Measurements from ENCODE around the gene MRPS6.

The MRPS6 gene

GRCh38 chr21:34055615-34056014 lies 17.8 kb upstream of the MRPS6 start:
- TF ChIP-seq CTCF (IDR thresholded peaks at IDR 0.05; ENCODE audit: low read depth, low read length, poor library complexity, severe bottlenecking) (no peak), EZH2phosphoT487 (IDR thresholded peaks at IDR 0.05; ENCODE audit: borderline replicate concordance, low read length) (no peak)
- no peaks in the 10 kb centered on the region for H3F3A ChIP-seq (ENCODE audit: control insufficient read depth, insufficient read depth)
- no peaks in the 10 kb centered on the region for H3K27me3 ChIP-seq (ENCODE audit: control insufficient read depth, low read length)
- H3K4me2 ChIP-seq (ENCODE audit: low read length) = no peak overlapping the region
- H3K27ac ChIP-seq (ENCODE audit: low read depth, low read length) = no peak overlapping the region
- H3K9me3 ChIP-seq (ENCODE audit: control insufficient read depth, insufficient read depth, low read length) = no peaks in the 10 kb centered on the region
- no peaks in the 10 kb centered on the region for H3K36me3 ChIP-seq (ENCODE audit: control insufficient read depth, low read length)
- no peaks in the 10 kb centered on the region for H3K4me1 ChIP-seq (ENCODE audit: control insufficient read depth, low read length)
- no peaks in the 10 kb centered on the region for H4K20me1 ChIP-seq (ENCODE audit: control insufficient read depth, insufficient read depth, low read depth, low read length)
- no peaks in the 10 kb centered on the region for H3K79me2 ChIP-seq (ENCODE audit: control insufficient read depth, low read length)
- H3K9me2 ChIP-seq (replicated peaks; ENCODE audit: control insufficient read depth, low read length) = no peaks in the 10 kb centered on the region
- no peak overlapping the region for H3K4me3 ChIP-seq (ENCODE audit: low read length)

GRCh38 chr21:34061983-34062382 lies 11.4 kb upstream of the MRPS6 start:
- no peaks in the 10 kb centered on the region for H3K9me2 ChIP-seq (replicated peaks; ENCODE audit: control insufficient read depth, low read length)
- TF ChIP-seq EZH2phosphoT487 (IDR thresholded peaks at IDR 0.05; ENCODE audit: borderline replicate concordance, low read length) = no peak
- no peak for TF ChIP-seq CTCF (IDR thresholded peaks at IDR 0.05; ENCODE audit: low read depth, low read length, poor library complexity, severe bottlenecking)
- H3K4me2 ChIP-seq (ENCODE audit: low read length) = peak overlapping the region; percentile 26; the same call in 1 of the 2 replicates
- no peaks in the 10 kb centered on the region for H3K27me3 ChIP-seq (ENCODE audit: control insufficient read depth, low read length)
- no peaks in the 10 kb centered on the region for H3K36me3 ChIP-seq (ENCODE audit: control insufficient read depth, low read length)
- H3K27ac ChIP-seq (ENCODE audit: low read depth, low read length) = no peak overlapping the region
- H4K20me1 ChIP-seq (ENCODE audit: control insufficient read depth, insufficient read depth, low read depth, low read length) = no peaks in the 10 kb centered on the region
- no peak overlapping the region for H3K4me3 ChIP-seq (ENCODE audit: low read length)
- no peaks in the 10 kb centered on the region for H3F3A ChIP-seq (ENCODE audit: control insufficient read depth, insufficient read depth)
- H3K9me3 ChIP-seq (ENCODE audit: control insufficient read depth, insufficient read depth, low read length) = no peaks in the 10 kb centered on the region
- no peaks in the 10 kb centered on the region for H3K79me2 ChIP-seq (ENCODE audit: control insufficient read depth, low read length)
- H3K4me1 ChIP-seq (ENCODE audit: control insufficient read depth, low read length) = 0 out of 2 replicates have a peak, but pooled peaks cover 3% of the 10 kb centered on the region

- no peak overlapping the region for H3K4me3 ChIP-seq (ENCODE audit: low read length)
- no peak overlapping the region for H3K4me2 ChIP-seq (ENCODE audit: low read length)
- H3K79me2 ChIP-seq (ENCODE audit: control insufficient read depth, low read length) = no peaks in the 10 kb centered on the region
- H3F3A ChIP-seq (ENCODE audit: control insufficient read depth, insufficient read depth) = no peaks in the 10 kb centered on the region
- no peaks in the 10 kb centered on the region for H3K36me3 ChIP-seq (ENCODE audit: control insufficient read depth, low read length)
- no peak overlapping the region for H3K27ac ChIP-seq (ENCODE audit: low read depth, low read length)
- no peaks in the 10 kb centered on the region for H3K9me3 ChIP-seq (ENCODE audit: control insufficient read depth, insufficient read depth, low read length)
- no peaks in the 10 kb centered on the region for H4K20me1 ChIP-seq (ENCODE audit: control insufficient read depth, insufficient read depth, low read depth, low read length)
- TF ChIP-seq CTCF (IDR thresholded peaks at IDR 0.05; ENCODE audit: low read depth, low read length, poor library complexity, severe bottlenecking) (no peak), EZH2phosphoT487 (IDR thresholded peaks at IDR 0.05; ENCODE audit: borderline replicate concordance, low read length) (no peak)
- H3K4me1 ChIP-seq (ENCODE audit: control insufficient read depth, low read length) = 0 out of 2 replicates have a peak, but pooled peaks cover 3% of the 10 kb centered on the region
- no peaks in the 10 kb centered on the region for H3K9me2 ChIP-seq (replicated peaks; ENCODE audit: control insufficient read depth, low read length)
- H3K27me3 ChIP-seq (ENCODE audit: control insufficient read depth, low read length) = no peaks in the 10 kb centered on the region
Observed at GRCh38 chr21:34065027-34065426, 8.4 kb upstream of the MRPS6 start.
